Left colon (tissue), 2 donors: Measurements from ENCODE around the gene SPCS2. TPM values are rescaled to one million over a fixed set of nuclear protein-coding genes. Genes with fewer than 3 reads are reported as not detected.

Experiments
- ATAC-seq: fragments of 200-7000 bp; cut with Tn5 transposase; one replicate; pipeline ENCODE4 v1.9.1; 2020; ENCODE audit warnings: mild to moderate bottlenecking, moderate library complexity
- DNase-seq, 2 donors: peaks; one replicate each; pipeline ENCODE4 v3.0.0-alpha.2; 2020
- intact Hi-C, 2 donors: fragments of 100-400 bp; cut with DNase I in 1 of 2; cut with micrococcal nuclease in 1 of 2; formaldehyde crosslinking; loops; one replicate each; pipeline versions ENCODE4 v1.11.2 to v1.14.0; 2022; cut with DNase I, micrococcal nuclease
- total RNA-seq, 2 donors: library from RNA; stranded (reverse); fragmentation: NEBNext Ultra II Directional; extraction: Animal tissue kit (Norgen Biotek cat#: 25700); gene quantifications; one replicate each; pipeline ENCODE4 v1.2.1, GENCODE V29; 2021
- donor health status: DM: no; HTN: no; CAD: no.
- donor health status: DM: yes; HTN: yes; CAD: no.

The SPCS2 gene
- total RNA-seq, 2 donors from 2014 or later, result 114 to 124 TPM

DNA sequence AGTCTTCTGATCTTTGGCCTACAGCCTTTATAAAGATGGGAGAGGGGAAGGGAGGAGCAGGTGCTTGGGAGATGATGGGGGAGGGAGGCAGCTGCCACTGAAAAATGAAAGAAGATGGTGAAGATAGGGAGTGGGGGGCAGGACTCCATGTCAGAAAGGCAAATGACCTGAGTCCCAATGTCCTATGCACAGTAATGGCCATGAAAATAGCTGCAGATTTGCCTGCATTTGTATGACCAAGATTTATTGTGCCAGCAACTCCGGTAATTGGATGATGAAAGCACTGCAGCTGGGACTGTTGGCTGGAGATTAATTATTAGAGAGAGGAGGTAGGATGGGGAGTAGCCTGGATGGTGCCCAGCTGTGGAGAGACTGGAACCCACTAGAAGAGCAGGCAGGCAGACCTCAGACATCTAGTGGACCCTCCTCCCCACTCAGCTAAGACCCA lies 75.7 kb downstream of the SPCS2 start:
- ATAC-seq (no peak), DNase-seq (no peak)
- intact Hi-C loops, result loop anchor here in 1 of 2 donors (10.0 kb wide), 1 partner anchor 220 kb away; the partner anchor contains the start of gene TPBGL

GRCh38 chr11:75025561-75025960 lies 76.5 kb downstream of the SPCS2 start:
- DNase-seq (no peak), ATAC-seq (no peak)
- intact Hi-C loops, result loop anchor here in 1 of 2 donors (10.0 kb wide), 1 partner anchor 219 kb away; the partner anchor contains the start of gene TPBGL

- DNase-seq (no peak), ATAC-seq (no peak)
- intact Hi-C loops, result loop anchor here in 1 of 2 donors (10.0 kb wide), 1 partner anchor 216 kb away; the partner anchor contains the start of gene TPBGL
Measured at GRCh38 chr11:75028321-75028720, 79.3 kb downstream of the SPCS2 start.

Other genes starting within 250 kb of the SPCS2 start
- 1 to 10 TPM in 1 of 2 donors, not detected in 1; 4.6 TPM for gene CHRDL2, start 217.8 kb upstream of the SPCS2 start, total RNA-seq
- gene RNF169, start 200.4 kb upstream of the SPCS2 start, total RNA-seq, result 10 to 100 TPM; 11.2 to 12.6 TPM
- gene XRRA1, start 175 bp upstream of the SPCS2 start, total RNA-seq, result 10 to 100 TPM in 1 of 2 donors, 1 to 10 TPM in 1; 5.7 to 20.8 TPM
- 1 to 10 TPM; 6.1 to 7.7 TPM for gene NEU3, start 39.7 kb downstream of the SPCS2 start, total RNA-seq
- not detected for gene OR2AT4, start 147.6 kb downstream of the SPCS2 start, total RNA-seq
- 10 to 100 TPM; 65.9 to 71.5 TPM for gene SLCO2B1, start 201.8 kb downstream of the SPCS2 start, total RNA-seq